ENCODE measurements around the gene CD59.

Gene CD59

DNA sequence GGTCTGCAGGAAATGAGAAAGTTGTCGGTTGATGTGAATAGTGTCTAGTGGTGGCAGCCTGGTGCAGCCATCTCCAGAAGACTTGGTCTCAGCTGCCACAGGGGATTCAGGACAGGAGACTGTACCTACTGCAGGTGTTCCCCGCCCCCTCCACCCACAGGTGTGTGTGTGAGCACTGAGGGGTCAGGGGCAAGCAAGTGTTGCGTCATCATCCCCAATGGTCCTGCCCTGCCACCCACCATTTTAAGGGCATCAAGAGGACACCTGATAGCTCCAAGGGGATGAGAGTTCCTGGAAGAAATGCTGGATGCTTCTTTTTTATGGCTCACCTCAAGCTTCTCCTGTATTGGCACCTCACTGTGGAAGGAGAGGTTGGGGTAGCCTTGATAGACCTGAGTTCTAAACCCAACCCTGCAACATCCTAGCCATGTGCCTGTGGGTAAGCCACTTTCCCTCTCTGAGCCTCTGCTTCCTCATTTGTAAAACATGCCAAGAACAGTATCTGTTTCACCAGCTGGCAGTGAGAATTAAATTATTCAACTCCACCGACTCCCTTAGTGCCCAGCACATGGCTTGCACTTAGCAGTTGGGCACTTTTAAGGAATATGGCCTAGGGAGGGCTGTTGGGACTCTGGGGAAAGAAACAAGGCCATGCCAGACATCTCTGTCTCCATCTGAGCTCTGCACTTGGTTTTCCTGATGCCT, 41.7 kb downstream of the CD59 start:
- TF ChIP-seq POLR2AphosphoS5 (IDR thresholded peaks at IDR 0.05; ENCODE audit: low read depth, low read length) (no peak), FOXP2 (optimal IDR thresholded peaks at IDR 0.05; ENCODE audit: borderline replicate concordance, extremely low read depth, extremely low read length, insufficient read depth) (no peak), TAF1 (IDR thresholded peaks at IDR 0.05; ENCODE audit: borderline replicate concordance, insufficient read depth, low read length) (no peak), SIN3A (IDR thresholded peaks at IDR 0.05; ENCODE audit: borderline replicate concordance, insufficient read depth, low read length) (no peak)
- TF ChIP-seq, protein P1, sequence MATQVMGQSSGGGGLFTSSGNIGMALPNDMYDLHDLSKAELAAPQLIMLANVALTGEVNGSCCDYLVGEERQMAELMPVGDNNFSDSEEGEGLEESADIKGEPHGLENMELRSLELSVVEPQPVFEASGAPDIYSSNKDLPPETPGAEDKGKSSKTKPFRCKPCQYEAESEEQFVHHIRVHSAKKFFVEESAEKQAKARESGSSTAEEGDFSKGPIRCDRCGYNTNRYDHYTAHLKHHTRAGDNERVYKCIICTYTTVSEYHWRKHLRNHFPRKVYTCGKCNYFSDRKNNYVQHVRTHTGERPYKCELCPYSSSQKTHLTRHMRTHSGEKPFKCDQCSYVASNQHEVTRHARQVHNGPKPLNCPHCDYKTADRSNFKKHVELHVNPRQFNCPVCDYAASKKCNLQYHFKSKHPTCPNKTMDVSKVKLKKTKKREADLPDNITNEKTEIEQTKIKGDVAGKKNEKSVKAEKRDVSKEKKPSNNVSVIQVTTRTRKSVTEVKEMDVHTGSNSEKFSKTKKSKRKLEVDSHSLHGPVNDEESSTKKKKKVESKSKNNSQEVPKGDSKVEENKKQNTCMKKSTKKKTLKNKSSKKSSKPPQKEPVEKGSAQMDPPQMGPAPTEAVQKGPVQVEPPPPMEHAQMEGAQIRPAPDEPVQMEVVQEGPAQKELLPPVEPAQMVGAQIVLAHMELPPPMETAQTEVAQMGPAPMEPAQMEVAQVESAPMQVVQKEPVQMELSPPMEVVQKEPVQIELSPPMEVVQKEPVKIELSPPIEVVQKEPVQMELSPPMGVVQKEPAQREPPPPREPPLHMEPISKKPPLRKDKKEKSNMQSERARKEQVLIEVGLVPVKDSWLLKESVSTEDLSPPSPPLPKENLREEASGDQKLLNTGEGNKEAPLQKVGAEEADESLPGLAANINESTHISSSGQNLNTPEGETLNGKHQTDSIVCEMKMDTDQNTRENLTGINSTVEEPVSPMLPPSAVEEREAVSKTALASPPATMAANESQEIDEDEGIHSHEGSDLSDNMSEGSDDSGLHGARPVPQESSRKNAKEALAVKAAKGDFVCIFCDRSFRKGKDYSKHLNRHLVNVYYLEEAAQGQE (IDR thresholded peaks at IDR 0.05; ENCODE audit: insufficient read depth in 1 of 2, low read depth in 2 of 2, low read length in 2 of 2): no peak

DNA sequence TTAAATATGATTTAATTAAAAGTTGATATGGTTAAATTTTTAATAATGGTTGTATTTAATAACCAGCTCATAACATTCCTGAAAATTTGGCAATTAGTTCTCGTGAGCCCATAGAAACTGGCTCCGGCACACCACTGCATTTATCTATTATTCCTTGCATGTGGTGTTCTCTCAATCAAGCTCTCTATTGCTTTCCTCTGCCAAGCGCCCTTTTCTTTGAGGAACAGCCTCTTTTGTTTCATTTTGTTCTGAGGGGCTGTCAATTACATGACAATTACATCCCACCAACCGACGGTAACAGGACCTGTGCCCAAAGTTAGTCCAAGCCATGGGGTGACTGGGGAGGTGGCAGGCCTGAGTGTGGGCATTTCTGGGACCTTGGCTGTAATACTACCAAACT, 43.7 kb downstream of the CD59 start:
- TF ChIP-seq SIN3A (IDR thresholded peaks at IDR 0.05; ENCODE audit: borderline replicate concordance, insufficient read depth, low read length) (no peak), FOXP2 (optimal IDR thresholded peaks at IDR 0.05; ENCODE audit: borderline replicate concordance, extremely low read depth, extremely low read length, insufficient read depth) (no peak), TAF1 (IDR thresholded peaks at IDR 0.05; ENCODE audit: borderline replicate concordance, insufficient read depth, low read length) (no peak), POLR2AphosphoS5 (IDR thresholded peaks at IDR 0.05; ENCODE audit: low read depth, low read length) (no peak)
- TF ChIP-seq, protein P1 (IDR thresholded peaks at IDR 0.05; ENCODE audit: insufficient read depth in 1 of 2, low read depth in 2 of 2, low read length in 2 of 2): no peak

DNA sequence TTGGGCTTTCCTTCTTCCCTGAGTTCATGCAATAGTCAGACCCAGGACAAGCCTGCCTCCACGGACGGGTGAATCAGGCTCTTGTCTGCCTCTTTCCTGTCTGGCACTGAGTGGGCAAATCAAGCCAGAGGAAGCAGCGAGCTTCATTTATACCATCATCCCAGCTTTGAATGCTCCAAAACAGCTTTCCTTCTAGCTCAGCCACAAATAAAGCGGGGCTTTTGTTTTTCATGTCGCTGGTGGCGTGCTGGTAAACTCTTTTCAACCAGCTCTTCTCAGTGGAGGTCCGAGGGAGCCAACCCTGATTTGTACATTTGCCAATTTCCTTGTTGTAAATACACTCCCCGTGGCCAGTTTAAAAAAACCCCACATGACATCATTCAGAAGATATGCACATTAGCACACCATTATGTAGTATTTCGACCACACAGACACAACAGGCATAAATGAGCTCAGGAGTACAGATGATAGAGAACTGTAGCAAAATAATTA, 44.2 kb downstream of the CD59 start:
- TF ChIP-seq TAF1 (IDR thresholded peaks at IDR 0.05; ENCODE audit: borderline replicate concordance, insufficient read depth, low read length) (no peak), FOXP2 (optimal IDR thresholded peaks at IDR 0.05; ENCODE audit: borderline replicate concordance, extremely low read depth, extremely low read length, insufficient read depth) (no peak), POLR2AphosphoS5 (IDR thresholded peaks at IDR 0.05; ENCODE audit: low read depth, low read length) (no peak), SIN3A (IDR thresholded peaks at IDR 0.05; ENCODE audit: borderline replicate concordance, insufficient read depth, low read length) (no peak)
- TF ChIP-seq, protein P1 (IDR thresholded peaks at IDR 0.05; ENCODE audit: insufficient read depth in 1 of 2, low read depth in 2 of 2, low read length in 2 of 2): no peak

DNA sequence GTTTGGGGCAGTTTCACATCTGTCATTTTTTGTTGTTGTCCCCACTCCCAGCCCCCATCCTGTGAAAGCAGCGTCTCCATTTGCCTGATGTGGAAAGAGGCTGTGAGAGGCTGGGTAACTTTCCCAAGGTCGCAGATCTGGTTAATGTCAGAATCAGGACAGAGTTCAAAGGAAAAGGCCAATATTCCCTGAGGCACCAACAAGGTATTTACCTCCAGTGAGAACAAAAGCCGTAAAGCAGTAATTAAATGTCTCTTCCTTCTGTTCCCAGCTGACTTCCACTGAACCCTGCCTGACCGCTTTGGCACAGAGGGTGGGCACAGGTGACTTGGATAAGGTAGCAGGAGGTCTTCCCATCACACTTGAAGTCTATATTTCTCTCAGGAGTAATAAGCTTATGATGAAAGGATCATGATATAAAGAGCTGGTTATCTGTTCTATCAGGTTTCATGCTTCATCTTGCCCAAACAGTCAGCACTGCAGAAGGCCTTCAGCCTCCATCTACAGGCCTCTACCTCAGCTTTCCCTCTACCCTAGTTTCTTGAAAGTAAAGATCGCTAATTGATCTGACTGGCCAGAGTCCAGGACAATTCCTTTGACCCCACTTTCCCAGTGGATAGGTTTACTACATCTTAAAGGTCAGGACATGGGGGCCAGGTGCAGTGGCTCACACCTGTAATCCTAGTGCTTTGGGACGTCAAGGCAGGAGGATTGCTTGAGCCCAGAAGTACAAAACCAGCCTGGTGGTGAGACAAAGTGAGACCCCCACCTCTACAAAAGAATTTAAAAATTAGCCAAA, 45.0 kb downstream of the CD59 start:
- TF ChIP-seq, protein P1 (IDR thresholded peaks at IDR 0.05; ENCODE audit: insufficient read depth in 1 of 2, low read depth in 2 of 2, low read length in 2 of 2): no peak
- TF ChIP-seq TAF1 (IDR thresholded peaks at IDR 0.05; ENCODE audit: borderline replicate concordance, insufficient read depth, low read length) (no peak), SIN3A (IDR thresholded peaks at IDR 0.05; ENCODE audit: borderline replicate concordance, insufficient read depth, low read length) (no peak), FOXP2 (optimal IDR thresholded peaks at IDR 0.05; ENCODE audit: borderline replicate concordance, extremely low read depth, extremely low read length, insufficient read depth) (no peak), POLR2AphosphoS5 (IDR thresholded peaks at IDR 0.05; ENCODE audit: low read depth, low read length) (no peak)
